Spleen (tissue), 11 donors: ENCODE data around the gene HSPA5. TPM values are rescaled to one million over a fixed set of nuclear protein-coding genes. Genes with fewer than 3 reads are reported as not detected.

ENCODE experiments used
- DNase-seq: peaks from one replicate; pipeline ENCODE4 v3.0.0-alpha.2; 2020
- H3K27ac ChIP-seq, 8 donors: fragments of 200-600 bp; sonication (generic) in 7 of 8; 1 replicate in 4 of 8; 2 replicates in 4 of 8; pipeline versions ENCODE4 v1.5.0 to v1.8.0; 2016 to 2021; ENCODE audit warnings: inconsistent platforms in 4 of 8, mild to moderate bottlenecking in 4 of 8, moderate library complexity in 1 of 8
- H3K27me3 ChIP-seq, 7 donors: fragments of 200-600 bp; sonication (generic) in 6 of 7; replicated peaks in 1 of 7; 1 replicate in 4 of 7; 2 replicates in 3 of 7; pipeline versions ENCODE4 v1.5.0 to v1.8.0; 2016 to 2021; ENCODE audit warnings: inconsistent platforms in 3 of 7, mild to moderate bottlenecking in 1 of 7
- H3K36me3 ChIP-seq, 6 donors: fragments of 200-600 bp; sonication (generic) in 5 of 6; 1 replicate in 4 of 6; 2 replicates in 2 of 6; pipeline versions ENCODE4 v1.5.0 to v1.8.0; 2016 to 2021; ENCODE audit warnings: inconsistent platforms in 2 of 6
- H3K4me1 ChIP-seq, 6 donors: fragments of 200-600 bp; sonication (generic) in 5 of 6; 1 replicate in 3 of 6; 2 replicates in 3 of 6; pipeline versions ENCODE4 v1.5.0 to v1.8.0; 2016 to 2021; ENCODE audit warnings: inconsistent platforms in 3 of 6
- H3K4me3 ChIP-seq, 8 donors: fragments of 200-600 bp; sonication (generic) in 7 of 8; 1 replicate in 4 of 8; 2 replicates in 4 of 8; pipeline versions ENCODE4 v1.5.0 to v1.8.0; 2016 to 2021; ENCODE audit warnings: inconsistent platforms in 4 of 8, mild to moderate bottlenecking in 4 of 8, moderate library complexity in 2 of 8
- H3K9me3 ChIP-seq, 8 donors: fragments of 200-600 bp; sonication (generic) in 7 of 8; 1 replicate in 4 of 8; 2 replicates in 4 of 8; pipeline versions ENCODE4 v1.5.0 to v1.8.0; 2016 to 2021; ENCODE audit warnings: inconsistent platforms in 4 of 8
- POLR2A ChIP-seq, 3 donors: fragments of 450-650 bp; IDR thresholded peaks; one replicate each; pipeline ENCODE4 v1.5.1; 2017; ENCODE audit warnings: antibody characterized with exemption in 3 of 3, mild to moderate bottlenecking in 1 of 3
- POLR2AphosphoS5 ChIP-seq, 3 donors: sonication (generic); formaldehyde crosslinking; IDR thresholded peaks; one replicate each; pipeline ENCODE4 v1.5.1; 2017; ENCODE audit warnings: antibody characterized with exemption in 3 of 3
- WGBS, 5 donors: extraction: QIAGEN DNeasy Blood & Tissue Kit in 3 of 5; methylation state at CpG; one replicate each; pipeline versions ENCODE4 v1.1.5 to v1.1.7; 2013 to 2018; 5-methylcytosine and 5-hydroxymethylcytosine counted together
- intact Hi-C: fragments of 100-400 bp; cut with DNase I; formaldehyde crosslinking; loops from one replicate; pipeline ENCODE4 v1.15.0; 2023; ENCODE audit warnings: low total_unique reads
- polyA plus RNA-seq, 3 donors: library from polyadenylated mRNA; stranded (reverse); fragments of 200-250 nt; gene quantifications; one replicate each; pipeline ENCODE4 v1.2.1, GENCODE V29; 2013
- small RNA-seq, 4 donors: library from RNA; depleted of rRNA; stranded (forward); fragments of <200 nt; gene quantifications; one replicate each; pipeline ENCODE3, GENCODE V24; 2016
- total RNA-seq, 7 donors: library from RNA; depleted of rRNA in 3 of 7; stranded (reverse); fragments of >200 nt in 3 of 7; fragmentation: NEBNext Ultra II Directional in 4 of 7; extraction: Animal tissue kit (Norgen Biotek cat#: 25700) in 4 of 7; gene quantifications; one replicate each; pipeline versions ENCODE4 v1.1.0 to v1.2.1, GENCODE V29; 2016 to 2021
- TF ChIP-seq, protein P1 (sequence below), 11 experiments: fragments of 200-600 bp in 7 of 11; fragments of 450-650 bp in 4 of 11; sonication (generic) in 4 of 11; IDR thresholded peaks in 8 of 11; conservative IDR thresholded peaks in 3 of 11; 1 replicate in 7 of 11; 2 replicates in 4 of 11; pipeline versions ENCODE4 v1.4.0 to v1.8.0; 2016 to 2021; ENCODE audit warnings: antibody characterized with exemption in 11 of 11, inconsistent platforms in 4 of 11, mild to moderate bottlenecking in 1 of 11
- donor health status: healthy with polysubstance abuse.
- donor health status: DM: no; HTN: no; CAD: no; lungs with moderate emphysema.
- donor health status: DM: no; HTN: no; CAD: no.
- donor health status: Bipolar disorder and iron deficiency.
- donor health status: healthy.
- donor health status: DM: no; HTN: no; CAD: no.
- donor health status: DM: yes; HTN: yes; CAD: no.

HSPA5 gene
- total and polyA plus RNA-seq, 10 donors: 30.0 to 190 (median 122) TPM

GRCh38 chr9:125190361-125190801 is 50.8 kb downstream of the HSPA5 start:
- peaks cover 0 to 6% (median 0%) of the 10 kb centered on the region in 6 donors for H3K36me3 ChIP-seq
- 60 to 74% (median 64%) methylated on average over 14 of the region's 14 CpGs for WGBS, 5 donors
- peaks cover 27 to 79% (median 57%) of the 10 kb centered on the region in 6 donors for H3K4me1 ChIP-seq
- no peaks in the 10 kb centered on the region for H3K9me3 ChIP-seq
- no peaks in the 10 kb centered on the region for H3K27me3 ChIP-seq
- H3K4me3 ChIP-seq: peak overlapping the region; percentile 86 to 98 (median 92)
- intact Hi-C loops: no loop called here
- DNase-seq: peak; percentile 76
- H3K27ac ChIP-seq: peak overlapping the region; percentile 93 to 97 (median 95)
- TF ChIP-seq POLR2A (IDR thresholded peaks at IDR 0.05) (no peak), POLR2AphosphoS5 (IDR thresholded peaks at IDR 0.05) (no peak)
- TF ChIP-seq, protein P1, sequence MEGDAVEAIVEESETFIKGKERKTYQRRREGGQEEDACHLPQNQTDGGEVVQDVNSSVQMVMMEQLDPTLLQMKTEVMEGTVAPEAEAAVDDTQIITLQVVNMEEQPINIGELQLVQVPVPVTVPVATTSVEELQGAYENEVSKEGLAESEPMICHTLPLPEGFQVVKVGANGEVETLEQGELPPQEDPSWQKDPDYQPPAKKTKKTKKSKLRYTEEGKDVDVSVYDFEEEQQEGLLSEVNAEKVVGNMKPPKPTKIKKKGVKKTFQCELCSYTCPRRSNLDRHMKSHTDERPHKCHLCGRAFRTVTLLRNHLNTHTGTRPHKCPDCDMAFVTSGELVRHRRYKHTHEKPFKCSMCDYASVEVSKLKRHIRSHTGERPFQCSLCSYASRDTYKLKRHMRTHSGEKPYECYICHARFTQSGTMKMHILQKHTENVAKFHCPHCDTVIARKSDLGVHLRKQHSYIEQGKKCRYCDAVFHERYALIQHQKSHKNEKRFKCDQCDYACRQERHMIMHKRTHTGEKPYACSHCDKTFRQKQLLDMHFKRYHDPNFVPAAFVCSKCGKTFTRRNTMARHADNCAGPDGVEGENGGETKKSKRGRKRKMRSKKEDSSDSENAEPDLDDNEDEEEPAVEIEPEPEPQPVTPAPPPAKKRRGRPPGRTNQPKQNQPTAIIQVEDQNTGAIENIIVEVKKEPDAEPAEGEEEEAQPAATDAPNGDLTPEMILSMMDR (IDR thresholded peaks at IDR 0.05 in 8 of 11, conservative IDR thresholded peaks at IDR 0.05 in 3 of 11): no peak

GRCh38 chr9:125189361-125190289 is 51.5 kb downstream of the HSPA5 start, which contains the start of gene PPP6C:
Gene PPP6C, minus strand, starts transcription at chr9:125189803. Its CDS starts 85 bp downstream, at chr9:125189718.
- H3K27ac ChIP-seq: peak within 1 kb of the TSS; percentile 93 to 97 (median 95)
- DNase-seq: peak; percentile 99
- no peaks in the 10 kb centered on the region for H3K27me3 ChIP-seq
- peak in 2 of 3 donors; percentile 22 to 66 for TF ChIP-seq POLR2A (IDR thresholded peaks at IDR 0.05)
- TF ChIP-seq, protein P1 (IDR thresholded peaks at IDR 0.05 in 8 of 11, conservative IDR thresholded peaks at IDR 0.05 in 3 of 11): peak; percentile 75 to 97 (median 84)
- TF ChIP-seq POLR2AphosphoS5 (IDR thresholded peaks at IDR 0.05): peak; percentile 93 to 97 (median 94)
- 0 to 1% (median 0%) methylated on average over 35 to 82 of the region's 82 CpGs for WGBS, 5 donors
- H3K9me3 ChIP-seq: no peaks in the 10 kb centered on the region
- peaks cover 0 to 11% (median 0%) of the 10 kb centered on the region in 6 donors for H3K36me3 ChIP-seq
- H3K4me3 ChIP-seq: peak within 1 kb of the TSS; percentile 86 to 98 (median 92)
- peaks cover 27 to 79% (median 56%) of the 10 kb centered on the region in 6 donors for H3K4me1 ChIP-seq
- intact Hi-C loops: no loop called here

- Histone ChIP-seq H3K9me3 (no peaks in the 10 kb centered on the region), H3K4me3 (peak overlapping the region; percentile 86 to 98 (median 92)), H3K27me3 (no peaks in the 10 kb centered on the region), H3K4me1 (peaks cover 27 to 79% (median 56%) of the 10 kb centered on the region in 6 donors), H3K36me3 (peaks cover 0 to 18% (median 1%) of the 10 kb centered on the region in 6 donors), H3K27ac (peak overlapping the region; percentile 93 to 97 (median 95))
- WGBS, 5 donors: 0 to 1% (median 0%) methylated on average over 25 to 26 of the region's 26 CpGs
- intact Hi-C loops: no loop called here
- peak; percentile 91 for DNase-seq
- TF ChIP-seq POLR2AphosphoS5 (IDR thresholded peaks at IDR 0.05) (no peak), POLR2A (IDR thresholded peaks at IDR 0.05) (no peak)
- TF ChIP-seq, protein P1 (IDR thresholded peaks at IDR 0.05 in 8 of 11, conservative IDR thresholded peaks at IDR 0.05 in 3 of 11): no peak
Observed at GRCh38 chr9:125189011-125189360, 52.2 kb downstream of the HSPA5 start.

Small RNA genes within 50 kb of the gene (small RNA-seq; reads per million reads assigned to genes)
- gene AL354710.1: 0 reads per million in 4 donors

Other genes starting within 250 kb of the HSPA5 start
- 10 to 100 TPM in 3 of 7 donors, 1 to 10 TPM in 4; 5.4 to 19.6 (median 8.3) TPM for gene SCAI, start 97.8 kb downstream of the HSPA5 start, total RNA-seq
- 1 to 10 TPM; 1.6 to 1.9 (median 1.8) TPM for gene SCAI, start 97.8 kb downstream of the HSPA5 start, polyA plus RNA-seq
- gene PPP6C, start 51.5 kb downstream of the HSPA5 start, total RNA-seq: 10 to 100 TPM; 32.0 to 49.3 (median 39.2) TPM
- gene PPP6C, start 51.5 kb downstream of the HSPA5 start, polyA plus RNA-seq: 10 to 100 TPM; 17.3 to 26.6 (median 21.1) TPM
- 10 to 100 TPM in 4 of 7 donors, 1 to 10 TPM in 3; 6.2 to 14.0 (median 10.4) TPM for gene RABEPK, start 40.8 kb downstream of the HSPA5 start, total RNA-seq
- gene RABEPK, start 40.8 kb downstream of the HSPA5 start, polyA plus RNA-seq: 10 to 100 TPM; 15.3 to 17.1 (median 16.8) TPM
- gene GAPVD1, start 20.5 kb upstream of the HSPA5 start, total RNA-seq: 10 to 100 TPM; 60.3 to 79.3 (median 64.1) TPM
- 1 to 10 TPM; 4.9 to 8.2 (median 5.2) TPM for gene GAPVD1, start 20.5 kb upstream of the HSPA5 start, polyA plus RNA-seq